ENCODE measurements around the gene GRIA1. TPM values are rescaled to one million over a fixed set of nuclear protein-coding genes. Genes with fewer than 3 reads are reported as not detected.

Gene GRIA1
- total and polyA plus RNA-seq, 2 of the 13 experiments (the other 11 are each of a cell fraction or from before 2014, with no cell fraction given): not detected

- TF ChIP-seq ZNF407 (CRISPR knock-in tag; IDR thresholded peaks at IDR 0.05; ENCODE audit: not compliant biosample characterization): no peak
- TF ChIP-seq ZNF530 (CRISPR knock-in tag; IDR thresholded peaks at IDR 0.05; ENCODE audit: low read depth): no peak
- TF ChIP-seq TEF (CRISPR knock-in tag; IDR thresholded peaks at IDR 0.05): no peak
- no peak for TF ChIP-seq ZNF879 (CRISPR knock-in tag; IDR thresholded peaks at IDR 0.05)
- TF ChIP-seq ZSCAN9 (CRISPR knock-in tag; IDR thresholded peaks at IDR 0.05; ENCODE audit: borderline replicate concordance): no peak
Observed at GRCh38 chr5:153718713-153719112, 228.2 kb downstream of the GRIA1 start (continued).
